RWPE2 (cell line): ENCODE results near the gene VAV3.

ENCODE experiments used
- ATAC-seq: fragments of 200-7000 bp; cut with Tn5 transposase; 3 replicates; pipeline ENCODE4 v1.9.1; 2021; ENCODE audit warnings: low read depth
- DNase-seq: peaks from one replicate; pipeline ENCODE4 v3.0.0-alpha.2; 2020; ENCODE audit warnings: low spot score
- H3K27ac ChIP-seq: fragments of 450-650 bp; 2 replicates; pipeline ENCODE4 v1.5.1; 2017; ENCODE audit warnings: mild to moderate bottlenecking; ENCODE audit not compliant: poor library complexity, severe bottlenecking
- H3K27me3 ChIP-seq: fragments of 250-450 bp; sonication (Bioruptor Pico); 2 replicates; pipeline ENCODE4 v1.5.1; 2021; ENCODE audit warnings: mild to moderate bottlenecking, moderate library complexity; ENCODE audit not compliant: insufficient read depth, poor library complexity, severe bottlenecking
- H3K36me3 ChIP-seq: fragments of 250-450 bp; sonication (Bioruptor Pico); 2 replicates; pipeline ENCODE4 v1.5.1; 2020; ENCODE audit warnings: low read depth, mild to moderate bottlenecking, moderate library complexity
- H3K4me1 ChIP-seq: fragments of 250-450 bp; sonication (Bioruptor Pico); 2 replicates; pipeline ENCODE4 v1.5.1; 2021; ENCODE audit warnings: mild to moderate bottlenecking, moderate library complexity; ENCODE audit not compliant: insufficient read depth, poor library complexity, severe bottlenecking
- H3K4me3 ChIP-seq: fragments of 250-450 bp; sonication (Bioruptor Pico); 2 replicates; pipeline ENCODE4 v1.5.1; 2021; ENCODE audit warnings: mild to moderate bottlenecking, moderate library complexity; ENCODE audit not compliant: severe bottlenecking
- H3K9me3 ChIP-seq: fragments of 250-450 bp; sonication (Bioruptor Pico); 2 replicates; pipeline ENCODE4 v1.5.1; 2021; ENCODE audit warnings: mild to moderate bottlenecking, moderate library complexity; ENCODE audit not compliant: severe bottlenecking
- TF ChIP-seq, protein P1 (sequence below): fragments of 450-650 bp; IDR thresholded peaks from one replicate; pipeline ENCODE4 v1.5.1; 2017; ENCODE audit warnings: mild to moderate bottlenecking, moderate library complexity; ENCODE audit not compliant: poor library complexity, severe bottlenecking

The VAV3 gene

DNA sequence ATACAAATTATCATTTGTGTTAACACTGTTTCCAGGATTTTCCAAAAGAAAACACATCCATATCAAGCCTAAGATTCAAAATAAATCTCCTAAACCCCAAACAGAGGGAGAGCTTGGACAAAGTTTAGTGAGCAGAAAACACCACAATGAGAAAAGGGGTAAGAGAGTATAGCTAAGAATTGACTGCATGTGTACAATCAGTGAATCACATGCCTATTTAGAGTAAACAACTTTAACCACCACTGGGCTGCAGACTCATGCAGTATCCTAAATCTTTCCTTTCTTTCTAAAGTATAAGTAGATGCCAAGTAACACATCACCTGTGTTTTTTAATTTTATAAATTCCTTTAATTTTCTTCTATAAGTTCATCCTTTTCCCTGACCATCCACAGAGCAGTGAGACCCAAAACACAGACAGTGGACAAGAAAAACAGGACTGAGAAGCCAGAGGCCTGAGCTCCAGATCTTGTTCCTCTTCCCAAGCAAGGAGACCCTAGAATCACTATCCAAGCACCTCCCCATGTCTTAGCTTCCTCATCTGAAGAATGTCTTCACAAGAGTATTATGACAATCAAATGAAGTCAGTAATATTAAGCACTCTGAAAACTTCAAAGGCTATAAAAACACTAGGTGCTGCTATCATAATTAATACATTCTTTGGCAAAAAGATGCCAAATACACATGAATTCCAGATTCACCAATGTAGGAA lies 93.1 kb downstream of the VAV3 start:
- Histone ChIP-seq H3K27me3 (no peaks in the 10 kb centered on the region), H3K27ac (no peak overlapping the region), H3K9me3 (no peaks in the 10 kb centered on the region), H3K4me3 (no peak overlapping the region), H3K4me1 (peaks cover 1% of the 10 kb centered on the region), H3K36me3 (no peaks in the 10 kb centered on the region)
- DNase-seq (no peak), ATAC-seq (no peak)
- TF ChIP-seq, protein P1, sequence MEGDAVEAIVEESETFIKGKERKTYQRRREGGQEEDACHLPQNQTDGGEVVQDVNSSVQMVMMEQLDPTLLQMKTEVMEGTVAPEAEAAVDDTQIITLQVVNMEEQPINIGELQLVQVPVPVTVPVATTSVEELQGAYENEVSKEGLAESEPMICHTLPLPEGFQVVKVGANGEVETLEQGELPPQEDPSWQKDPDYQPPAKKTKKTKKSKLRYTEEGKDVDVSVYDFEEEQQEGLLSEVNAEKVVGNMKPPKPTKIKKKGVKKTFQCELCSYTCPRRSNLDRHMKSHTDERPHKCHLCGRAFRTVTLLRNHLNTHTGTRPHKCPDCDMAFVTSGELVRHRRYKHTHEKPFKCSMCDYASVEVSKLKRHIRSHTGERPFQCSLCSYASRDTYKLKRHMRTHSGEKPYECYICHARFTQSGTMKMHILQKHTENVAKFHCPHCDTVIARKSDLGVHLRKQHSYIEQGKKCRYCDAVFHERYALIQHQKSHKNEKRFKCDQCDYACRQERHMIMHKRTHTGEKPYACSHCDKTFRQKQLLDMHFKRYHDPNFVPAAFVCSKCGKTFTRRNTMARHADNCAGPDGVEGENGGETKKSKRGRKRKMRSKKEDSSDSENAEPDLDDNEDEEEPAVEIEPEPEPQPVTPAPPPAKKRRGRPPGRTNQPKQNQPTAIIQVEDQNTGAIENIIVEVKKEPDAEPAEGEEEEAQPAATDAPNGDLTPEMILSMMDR = no peak

DNA sequence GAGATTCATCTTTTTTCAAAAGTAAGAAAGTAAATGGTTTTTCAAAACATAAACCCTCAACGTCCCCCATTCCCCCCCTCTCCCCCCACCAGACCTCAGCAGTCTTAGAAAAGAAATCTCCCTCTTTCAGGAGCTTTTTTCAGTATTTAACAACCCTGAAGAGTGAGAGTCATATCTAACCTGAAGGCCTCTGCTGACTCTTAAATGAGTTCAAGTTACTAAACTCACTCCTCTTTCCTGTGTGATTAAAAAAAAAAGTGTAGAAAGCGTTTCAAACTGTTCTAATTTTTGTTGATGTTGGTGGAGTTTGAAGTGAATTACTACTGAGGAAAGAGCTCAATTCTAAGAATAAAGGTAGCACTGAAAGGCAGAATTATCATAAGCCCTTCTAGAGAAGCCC lies 93.7 kb downstream of the VAV3 start:
- TF ChIP-seq, protein P1 = no peak
- no peak for DNase-seq
- H3K36me3 ChIP-seq = no peaks in the 10 kb centered on the region
- no peak for ATAC-seq
- no peak overlapping the region for H3K4me3 ChIP-seq
- H3K4me1 ChIP-seq = no peaks in the 10 kb centered on the region
- H3K27ac ChIP-seq = no peak overlapping the region
- H3K27me3 ChIP-seq = no peaks in the 10 kb centered on the region
- H3K9me3 ChIP-seq = no peaks in the 10 kb centered on the region

DNA sequence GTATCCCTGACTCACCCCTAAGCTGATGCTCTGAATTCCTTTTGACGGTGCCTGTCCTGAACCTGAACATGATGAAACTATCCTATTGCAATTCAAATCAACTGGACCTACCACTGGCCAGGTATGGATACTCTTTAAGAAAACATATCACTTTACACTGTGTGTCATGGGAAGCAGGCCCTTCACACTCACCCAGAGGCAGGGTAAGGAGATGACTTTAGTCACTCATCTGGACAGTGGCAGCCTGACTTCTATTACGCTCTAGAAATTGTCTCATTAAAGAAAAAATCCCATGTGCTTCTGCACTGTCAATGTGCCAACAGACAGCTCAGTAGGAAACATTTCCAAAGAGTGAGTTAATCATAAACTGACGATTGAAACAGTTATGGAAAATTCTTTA lies 94.3 kb downstream of the VAV3 start:
- TF ChIP-seq, protein P1 = no peak
- H3K9me3 ChIP-seq = no peaks in the 10 kb centered on the region
- H3K27me3 ChIP-seq = no peaks in the 10 kb centered on the region
- ATAC-seq (peak; percentile 76), DNase-seq (no peak)
- no peak overlapping the region for H3K27ac ChIP-seq
- no peak overlapping the region for H3K4me3 ChIP-seq
- H3K4me1 ChIP-seq = no peaks in the 10 kb centered on the region
- H3K36me3 ChIP-seq = no peaks in the 10 kb centered on the region

DNA sequence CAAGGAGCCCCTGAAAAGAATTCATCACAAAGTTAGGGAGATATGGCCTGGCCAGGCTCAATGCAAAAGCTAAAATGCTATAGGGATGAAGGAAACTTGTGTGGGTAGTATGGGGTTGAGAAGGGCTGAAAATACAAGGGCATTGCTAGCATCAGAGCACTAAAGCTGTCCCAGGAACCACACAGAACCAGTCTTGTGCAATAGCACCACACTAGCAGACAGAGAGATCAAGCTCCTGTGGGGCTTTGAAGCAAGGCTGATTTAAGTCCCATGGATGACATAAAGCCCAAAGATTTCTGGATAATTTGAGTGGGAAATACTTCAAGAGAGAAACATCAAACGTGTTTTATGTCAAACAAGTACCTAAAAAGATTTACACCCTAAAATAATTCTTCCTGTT lies 97.1 kb downstream of the VAV3 start:
- H3K36me3 ChIP-seq = no peaks in the 10 kb centered on the region
- H3K4me1 ChIP-seq = no peaks in the 10 kb centered on the region
- no peak for ATAC-seq
- no peaks in the 10 kb centered on the region for H3K27me3 ChIP-seq
- no peak for DNase-seq
- H3K9me3 ChIP-seq = no peaks in the 10 kb centered on the region
- no peak overlapping the region for H3K27ac ChIP-seq
- H3K4me3 ChIP-seq = no peak overlapping the region
- TF ChIP-seq, protein P1 = no peak

DNA sequence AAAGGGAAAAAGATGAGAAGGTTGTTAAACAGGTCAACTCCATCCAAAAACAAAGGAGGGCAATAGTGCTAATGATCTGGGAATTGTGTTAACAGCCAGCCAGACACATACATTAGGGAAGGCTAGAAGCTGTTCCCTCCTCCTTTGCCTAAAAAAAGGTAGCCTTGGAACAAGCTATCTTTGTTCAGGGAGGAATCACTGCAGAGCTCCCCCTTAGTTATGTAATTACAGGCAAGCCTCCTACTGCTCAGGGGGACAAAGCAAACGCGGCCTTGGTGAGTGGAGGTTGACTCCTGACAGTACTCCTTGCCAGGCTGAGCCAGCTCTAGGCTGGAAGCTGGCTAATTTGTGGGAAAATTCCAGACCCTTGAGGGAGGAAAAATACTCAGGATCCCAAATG lies 97.6 kb downstream of the VAV3 start:
- DNase-seq (no peak), ATAC-seq (no peak)
- no peaks in the 10 kb centered on the region for H3K4me1 ChIP-seq
- TF ChIP-seq, protein P1 = no peak
- H3K27ac ChIP-seq = no peak overlapping the region
- H3K36me3 ChIP-seq = no peaks in the 10 kb centered on the region
- H3K9me3 ChIP-seq = no peaks in the 10 kb centered on the region
- H3K4me3 ChIP-seq = no peak overlapping the region
- H3K27me3 ChIP-seq = no peaks in the 10 kb centered on the region
